IPS-18a (cell line): ENCODE data around the gene CD93.

Experiments used
- H3K27ac ChIP-seq: one replicate; pipeline ENCODE4 v1.5.1; 2013; ENCODE audit warnings: low read length
- H3K27me3 ChIP-seq: one replicate; pipeline ENCODE4 v1.6.1; 2013; ENCODE audit warnings: mild to moderate bottlenecking, low read length; ENCODE audit not compliant: control insufficient read depth, insufficient read depth
- H3K36me3 ChIP-seq: one replicate; pipeline ENCODE4 v1.6.1; 2013; ENCODE audit warnings: low read depth, low read length; ENCODE audit not compliant: control insufficient read depth
- H3K4me1 ChIP-seq: one replicate; pipeline ENCODE4 v1.6.1; 2013; ENCODE audit warnings: low read depth, low read length; ENCODE audit not compliant: control insufficient read depth
- H3K4me3 ChIP-seq: one replicate; pipeline ENCODE4 v1.5.1; 2013; ENCODE audit warnings: low read length
- H3K9ac ChIP-seq: one replicate; pipeline ENCODE4 v1.6.1; 2013; ENCODE audit warnings: mild to moderate bottlenecking, low read length, moderate library complexity
- H3K9me3 ChIP-seq: one replicate; pipeline ENCODE4 v1.6.1; 2013; ENCODE audit warnings: low read depth, low read length; ENCODE audit not compliant: control insufficient read depth

Gene CD93

DNA sequence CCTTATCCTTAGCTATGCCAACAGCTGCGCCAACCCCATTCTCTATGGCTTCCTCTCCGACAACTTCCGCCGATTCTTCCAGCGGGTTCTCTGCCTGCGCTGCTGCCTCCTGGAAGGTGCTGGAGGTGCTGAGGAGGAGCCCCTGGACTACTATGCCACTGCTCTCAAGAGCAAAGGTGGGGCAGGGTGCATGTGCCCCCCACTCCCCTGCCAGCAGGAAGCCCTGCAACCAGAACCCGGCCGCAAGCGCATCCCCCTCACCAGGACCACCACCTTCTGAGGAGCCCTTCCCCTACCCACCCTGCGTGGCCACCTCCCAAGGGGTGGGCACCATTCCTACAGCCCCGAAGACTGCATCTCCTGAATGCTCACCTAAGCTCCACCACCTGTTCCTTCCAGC, 49.8 kb downstream of the CD93 start:
- Histone ChIP-seq H3K36me3 (no peaks in the 10 kb centered on the region), H3K9ac (no peak overlapping the region), H3K27me3 (peaks cover 72% of the 10 kb centered on the region), H3K4me3 (no peak overlapping the region), H3K4me1 (no peaks in the 10 kb centered on the region), H3K27ac (no peak overlapping the region), H3K9me3 (no peaks in the 10 kb centered on the region)

DNA sequence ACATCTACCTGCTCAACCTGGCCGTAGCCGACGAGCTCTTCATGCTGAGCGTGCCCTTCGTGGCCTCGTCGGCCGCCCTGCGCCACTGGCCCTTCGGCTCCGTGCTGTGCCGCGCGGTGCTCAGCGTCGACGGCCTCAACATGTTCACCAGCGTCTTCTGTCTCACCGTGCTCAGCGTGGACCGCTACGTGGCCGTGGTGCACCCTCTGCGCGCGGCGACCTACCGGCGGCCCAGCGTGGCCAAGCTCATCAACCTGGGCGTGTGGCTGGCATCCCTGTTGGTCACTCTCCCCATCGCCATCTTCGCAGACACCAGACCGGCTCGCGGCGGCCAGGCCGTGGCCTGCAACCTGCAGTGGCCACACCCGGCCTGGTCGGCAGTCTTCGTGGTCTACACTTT, 50.4 kb downstream of the CD93 start:
- no peak overlapping the region for H3K9ac ChIP-seq
- H3K27me3 ChIP-seq: peaks cover 68% of the 10 kb centered on the region
- no peaks in the 10 kb centered on the region for H3K4me1 ChIP-seq
- peak overlapping the region; percentile 26 for H3K4me3 ChIP-seq
- H3K36me3 ChIP-seq: no peaks in the 10 kb centered on the region
- no peak overlapping the region for H3K27ac ChIP-seq
- no peaks in the 10 kb centered on the region for H3K9me3 ChIP-seq

- Histone ChIP-seq H3K9ac (no peak within 1 kb of the TSS), H3K27me3 (peaks cover 66% of the 10 kb centered on the region), H3K27ac (no peak within 1 kb of the TSS), H3K36me3 (no peaks in the 10 kb centered on the region), H3K9me3 (no peaks in the 10 kb centered on the region), H3K4me1 (no peaks in the 10 kb centered on the region), H3K4me3 (peak within 1 kb of the TSS; percentile 26)
Observed at GRCh38 chr20:23034721-23035671, 51.1 kb downstream of the CD93 start, which contains the start of gene SSTR4. Gene SSTR4 (plus strand): TSS chr20:23035312. CDS start chr20:23035484, 172 bp downstream.

DNA sequence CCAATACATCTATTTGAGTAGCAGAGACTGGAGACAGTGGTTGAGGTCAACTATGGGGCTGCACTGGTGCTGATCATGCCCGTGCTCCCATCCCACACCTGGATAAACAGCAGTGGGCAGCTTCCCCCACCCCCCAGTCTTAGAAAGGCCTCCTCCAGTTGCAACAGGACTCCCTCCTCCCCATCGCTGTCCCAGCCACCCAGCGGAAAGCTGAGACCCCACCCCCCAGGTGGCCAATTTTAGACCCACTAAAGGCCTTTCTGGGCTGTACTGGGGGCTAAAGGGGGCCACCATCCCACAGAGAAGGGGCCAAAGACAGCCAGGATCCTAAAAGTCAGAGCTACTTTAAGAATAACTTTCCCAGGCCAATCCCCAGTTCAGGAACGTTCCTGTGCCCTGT, 52.2 kb downstream of the CD93 start:
- Histone ChIP-seq H3K27me3 (peaks cover 55% of the 10 kb centered on the region), H3K9ac (no peak overlapping the region), H3K4me3 (no peak overlapping the region), H3K36me3 (no peaks in the 10 kb centered on the region), H3K27ac (no peak overlapping the region), H3K4me1 (no peaks in the 10 kb centered on the region), H3K9me3 (no peaks in the 10 kb centered on the region)

DNA sequence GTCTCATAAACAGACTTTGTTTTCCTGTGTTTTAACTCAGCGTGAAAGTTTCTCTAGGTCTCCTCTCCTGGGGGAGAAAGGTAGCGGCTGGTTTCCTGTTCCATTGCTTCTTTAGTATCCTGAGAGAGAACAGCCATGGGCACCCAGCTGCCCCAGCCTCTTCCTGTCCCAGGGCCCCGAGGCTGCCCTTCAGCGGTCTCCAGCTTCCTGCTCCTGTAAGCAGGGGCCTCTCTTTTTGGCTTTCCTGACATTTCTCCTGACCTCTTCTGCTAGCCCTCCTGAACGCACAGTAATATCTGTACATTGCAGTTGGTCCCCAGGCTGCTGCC, 53.4 kb downstream of the CD93 start:
- H3K4me3 ChIP-seq: no peak overlapping the region
- peaks cover 48% of the 10 kb centered on the region for H3K27me3 ChIP-seq
- no peaks in the 10 kb centered on the region for H3K4me1 ChIP-seq
- no peak overlapping the region for H3K9ac ChIP-seq
- no peaks in the 10 kb centered on the region for H3K36me3 ChIP-seq
- H3K27ac ChIP-seq: no peak overlapping the region
- no peaks in the 10 kb centered on the region for H3K9me3 ChIP-seq

- no peaks in the 10 kb centered on the region for H3K4me1 ChIP-seq
- no peak overlapping the region for H3K27ac ChIP-seq
- H3K9me3 ChIP-seq: no peaks in the 10 kb centered on the region
- H3K4me3 ChIP-seq: no peak overlapping the region
- no peak overlapping the region for H3K9ac ChIP-seq
- peaks cover 43% of the 10 kb centered on the region for H3K27me3 ChIP-seq
- no peaks in the 10 kb centered on the region for H3K36me3 ChIP-seq
Observed at GRCh38 chr20:23032056-23032749, 53.9 kb downstream of the CD93 start.

- Histone ChIP-seq H3K4me3 (no peak overlapping the region), H3K27ac (no peak overlapping the region), H3K36me3 (no peaks in the 10 kb centered on the region), H3K4me1 (no peaks in the 10 kb centered on the region), H3K27me3 (peaks cover 34% of the 10 kb centered on the region), H3K9me3 (no peaks in the 10 kb centered on the region), H3K9ac (no peak overlapping the region)
Observed at GRCh38 chr20:23031346-23031745, 54.8 kb downstream of the CD93 start.
